MV-4-11 (cell line): ENCODE measurements around the gene GTF2IRD1.
"Not testable (repeated sequence)": the region's sequence is repeated elsewhere in the genome, so short reads cannot be mapped to it uniquely, and the experiment has no call there.

Experiments used
- DNase-seq: peaks from one replicate; lab custom pipeline; 2025; lab: John Stamatoyannopoulos, UW

The GTF2IRD1 gene

DNA sequence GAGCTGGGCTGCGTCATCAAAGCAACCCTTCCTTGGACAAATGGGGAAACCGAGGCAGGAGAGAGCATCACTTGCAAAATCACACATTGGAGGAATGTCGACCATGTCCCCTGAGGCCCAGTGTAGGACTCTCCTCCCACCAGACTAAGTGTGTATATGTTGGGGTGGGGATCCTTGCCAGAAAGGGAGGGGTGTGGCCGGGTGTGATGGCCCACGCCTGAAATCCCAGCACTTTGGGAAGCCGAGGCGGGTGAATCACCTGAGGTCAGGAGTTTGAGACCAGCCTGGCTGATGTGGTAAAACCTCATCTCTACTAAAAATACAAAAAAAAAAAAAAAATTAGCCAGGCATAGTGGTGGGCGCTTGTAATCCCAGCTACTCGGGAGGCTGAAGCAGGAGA lies 23.3 kb upstream of the GTF2IRD1 start:
- DNase-seq, result not testable (repeated sequence)

DNA sequence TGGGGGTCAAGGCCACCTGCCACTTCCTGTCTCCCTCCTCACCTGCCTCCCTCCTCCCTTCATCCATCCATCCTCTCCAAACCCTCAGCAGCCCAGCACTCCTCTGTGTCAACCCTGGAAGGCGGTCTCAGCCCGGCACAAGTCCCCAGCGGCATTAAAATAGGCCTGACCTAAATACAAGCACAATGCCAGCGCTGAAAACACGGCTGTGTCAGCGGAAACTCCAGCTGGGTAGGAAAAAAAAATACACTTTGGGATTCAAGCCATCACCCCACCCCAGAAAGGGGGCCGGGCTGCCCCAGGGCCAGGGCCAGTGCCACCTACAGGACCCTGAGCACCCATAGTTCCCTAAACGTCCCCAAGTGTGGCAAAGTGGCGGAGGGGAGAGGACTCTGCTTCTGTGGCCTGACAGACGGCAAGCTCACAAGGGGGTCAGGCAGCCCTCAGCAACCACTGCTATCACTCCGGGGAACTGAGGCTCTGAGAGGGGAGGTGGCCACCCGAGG lies 22.7 kb upstream of the GTF2IRD1 start:
- no peak for DNase-seq

DNA sequence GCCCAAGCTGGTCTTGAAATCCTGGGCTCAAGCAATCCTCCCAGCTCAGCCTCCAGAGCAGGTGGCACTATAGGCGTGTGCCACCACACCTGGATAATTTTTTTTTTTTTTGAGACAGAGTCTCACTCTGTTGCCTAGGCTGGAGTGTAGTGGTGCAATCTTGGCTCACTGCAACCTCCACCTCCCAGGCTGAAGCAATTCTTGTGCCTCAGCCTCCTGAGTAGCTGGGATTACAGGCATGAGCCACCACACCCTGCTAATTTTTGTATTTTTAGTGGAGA lies 16.5 kb upstream of the GTF2IRD1 start:
- not testable (repeated sequence) for DNase-seq

DNA sequence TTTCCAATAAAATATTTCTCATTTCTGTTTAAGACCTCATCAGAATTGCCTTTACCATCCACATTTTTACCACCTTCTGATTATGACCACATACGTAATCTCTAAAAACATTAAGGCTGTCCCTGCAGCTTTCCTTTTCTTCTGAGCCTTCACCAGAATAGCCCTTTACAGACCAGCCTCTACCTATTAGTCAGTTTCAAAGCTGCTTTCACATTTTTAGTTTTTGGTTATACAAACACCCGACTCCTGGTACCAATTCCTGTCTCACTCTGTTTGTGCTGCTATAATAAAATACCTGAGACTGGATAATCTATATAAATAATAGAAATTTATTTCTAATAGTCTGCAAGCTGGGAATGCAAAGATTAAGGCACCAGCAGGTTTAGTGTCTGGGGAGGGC lies 15.4 kb upstream of the GTF2IRD1 start:
- DNase-seq, result no peak

DNA sequence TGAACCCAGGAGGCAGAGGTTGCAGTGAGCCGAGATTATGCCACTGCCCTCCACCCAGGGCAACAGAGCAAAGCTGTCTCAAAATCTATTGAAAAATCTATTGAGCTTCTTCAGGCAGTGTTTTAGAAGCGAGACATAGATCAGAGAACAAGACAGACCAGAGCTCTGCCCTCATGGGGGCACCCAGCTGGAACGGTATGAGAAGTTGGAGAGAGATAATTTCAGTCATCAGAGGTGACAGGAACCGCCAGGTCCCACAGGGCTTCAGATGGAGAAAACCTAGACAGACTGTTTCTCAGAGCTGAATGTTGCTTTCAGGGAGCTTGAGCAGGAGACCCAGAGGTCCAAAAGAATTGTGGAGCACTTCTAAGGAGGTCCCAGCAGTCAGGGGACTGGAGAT lies 14.2 kb upstream of the GTF2IRD1 start:
- DNase-seq, result no peak

DNA sequence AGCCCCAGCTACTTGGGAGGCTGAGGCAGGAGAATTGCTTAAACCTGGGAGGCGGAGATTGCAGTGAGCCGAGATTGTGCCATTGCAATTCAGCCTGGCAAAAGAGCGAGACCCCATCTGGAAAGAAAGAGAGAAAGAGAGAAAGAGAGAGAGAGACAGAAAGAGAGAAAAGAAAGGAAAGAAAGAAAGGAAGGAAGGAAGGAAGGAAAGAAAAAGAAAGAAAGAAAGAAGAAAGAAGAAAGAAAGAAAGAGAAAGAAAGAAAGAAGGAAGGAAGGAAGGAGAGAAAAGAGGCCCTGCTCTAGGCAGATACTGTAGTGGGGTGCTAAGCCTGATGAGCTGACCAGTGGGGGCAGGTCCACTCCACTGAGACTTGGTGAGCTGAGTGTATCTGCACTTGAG lies 13.6 kb upstream of the GTF2IRD1 start:
- not testable (repeated sequence) for DNase-seq

DNA sequence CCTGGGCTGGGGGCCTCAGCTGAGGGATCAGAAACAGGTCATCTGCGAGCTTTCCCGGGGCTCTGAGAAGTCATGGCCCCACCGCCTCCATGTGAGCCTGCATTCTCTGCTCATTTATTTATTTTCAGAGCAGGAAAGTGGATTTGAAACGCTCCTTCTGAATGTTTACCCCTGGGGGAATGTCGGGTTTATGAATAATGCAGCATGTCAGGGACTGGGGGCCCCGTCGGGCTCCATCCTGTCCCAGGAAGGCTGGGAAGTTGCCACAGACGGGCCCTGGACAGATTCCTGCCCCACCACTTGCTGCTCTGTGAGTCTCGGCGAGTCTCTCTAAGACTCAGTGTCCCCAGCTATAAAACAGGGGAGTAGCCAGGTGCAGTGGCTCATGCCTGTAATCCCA lies 11.9 kb upstream of the GTF2IRD1 start:
- no peak for DNase-seq

DNA sequence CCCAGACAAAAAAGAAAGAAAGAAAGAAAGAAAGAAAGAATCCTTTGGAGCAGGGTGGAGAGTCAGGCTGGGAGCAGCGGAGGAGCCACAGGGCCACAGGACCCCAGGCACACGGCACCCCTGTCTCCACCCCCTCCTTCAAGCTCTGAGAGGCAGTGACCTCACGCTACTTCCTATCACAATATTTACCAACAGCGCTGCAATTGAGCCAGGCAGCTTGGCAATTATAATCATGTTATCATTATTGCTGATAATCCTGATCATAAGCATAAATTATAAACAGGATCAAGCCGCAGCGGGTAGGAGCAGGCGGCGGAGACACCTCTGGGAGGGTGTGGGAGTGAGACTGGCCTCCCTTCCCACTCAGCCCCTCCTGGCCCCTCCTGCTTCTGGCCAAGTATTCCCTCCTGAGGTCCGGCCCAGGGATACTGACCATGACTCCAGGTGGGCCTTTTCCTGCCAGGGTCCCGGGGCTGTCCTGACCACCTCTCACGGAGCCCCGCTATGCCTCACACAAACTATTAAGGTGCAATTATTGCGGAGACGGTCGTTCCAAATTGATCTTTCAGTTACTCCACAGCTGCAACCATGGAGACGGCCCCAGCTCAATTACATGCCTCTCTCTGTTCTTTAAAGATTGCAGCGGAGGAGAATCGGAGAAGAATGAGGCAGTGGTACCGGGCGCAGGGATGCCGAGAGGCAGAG lies 10.0 kb upstream of the GTF2IRD1 start:
- no peak for DNase-seq

DNA sequence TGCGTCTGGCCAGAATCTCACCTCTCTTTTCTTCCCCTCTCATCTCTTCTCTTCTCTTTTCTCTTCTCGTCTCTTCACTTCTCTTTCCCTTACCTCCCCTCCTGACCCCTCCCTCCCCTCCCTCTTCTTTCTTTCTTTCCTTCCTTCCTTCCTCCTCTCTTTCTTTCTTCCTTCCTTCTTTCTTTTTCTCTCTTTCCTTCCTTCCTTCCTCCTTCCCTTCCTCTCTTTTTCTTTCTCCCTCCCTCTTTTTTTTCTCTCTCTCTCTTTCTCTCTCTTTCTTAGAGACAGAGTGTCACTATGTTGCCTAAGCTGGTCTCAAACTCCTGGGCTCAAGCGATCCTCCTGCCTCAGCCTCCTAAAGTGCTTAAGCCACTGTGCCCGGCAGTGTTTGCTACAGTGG lies 4.6 kb upstream of the GTF2IRD1 start:
- DNase-seq, result no peak

DNA sequence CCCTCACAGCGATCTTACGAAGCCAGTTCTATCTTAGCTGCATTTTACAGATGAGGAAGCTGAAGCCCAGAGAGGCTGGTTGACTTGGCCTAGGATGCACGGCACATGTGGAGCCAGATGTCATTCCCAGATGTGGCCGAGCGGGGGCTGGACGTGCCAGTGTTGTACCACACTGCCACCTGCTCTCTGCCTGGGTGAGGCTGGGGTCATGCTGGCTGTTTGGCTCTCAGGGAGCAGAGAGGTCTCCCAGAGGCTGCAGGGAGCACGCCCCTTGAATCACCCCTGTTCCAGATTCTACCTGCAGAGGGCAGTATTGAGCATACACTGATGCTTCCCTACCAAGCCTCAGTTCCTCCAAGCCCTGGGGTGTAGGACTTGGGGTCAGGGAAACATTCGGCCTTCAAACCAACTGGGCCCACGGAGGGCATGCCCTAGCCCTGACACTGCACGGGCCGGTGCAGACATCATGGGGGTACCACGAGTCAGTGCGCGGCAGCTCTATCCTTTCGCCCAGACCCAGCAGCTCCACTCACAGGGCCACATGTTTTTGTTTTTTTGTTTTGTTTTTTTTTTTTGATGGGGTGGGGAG lies 3.8 kb upstream of the GTF2IRD1 start:
- DNase-seq, result peak; percentile 55

DNA sequence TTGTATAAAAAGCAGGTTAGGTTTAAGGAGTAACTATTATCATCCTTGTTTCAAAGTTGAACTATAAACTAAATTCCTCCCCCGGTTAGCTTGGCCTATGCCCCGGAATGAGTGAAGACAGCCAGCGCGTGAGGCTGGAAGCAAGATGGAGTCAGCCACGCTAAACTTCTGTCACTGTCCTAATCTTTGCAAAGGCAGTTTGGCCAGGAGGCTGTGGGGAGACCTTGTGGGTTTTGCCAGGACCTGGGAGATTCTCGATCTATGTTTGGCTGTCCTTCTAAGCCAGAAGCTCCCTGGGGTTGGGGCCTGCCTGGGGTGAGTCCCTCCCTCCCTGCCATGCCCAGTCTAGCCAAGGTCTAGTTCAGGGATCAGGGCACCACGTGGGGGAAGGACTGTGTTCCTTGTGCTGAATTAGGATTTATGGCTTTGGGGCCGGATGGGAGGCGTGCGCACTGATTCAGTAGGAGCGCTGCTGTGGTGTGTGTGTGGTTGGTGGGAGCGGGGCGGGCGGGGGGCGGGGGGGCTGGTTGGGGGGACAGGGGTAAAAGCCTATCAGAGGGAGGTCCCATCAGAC lies 871 bp upstream of the GTF2IRD1 start:
- DNase-seq, result no peak

DNA sequence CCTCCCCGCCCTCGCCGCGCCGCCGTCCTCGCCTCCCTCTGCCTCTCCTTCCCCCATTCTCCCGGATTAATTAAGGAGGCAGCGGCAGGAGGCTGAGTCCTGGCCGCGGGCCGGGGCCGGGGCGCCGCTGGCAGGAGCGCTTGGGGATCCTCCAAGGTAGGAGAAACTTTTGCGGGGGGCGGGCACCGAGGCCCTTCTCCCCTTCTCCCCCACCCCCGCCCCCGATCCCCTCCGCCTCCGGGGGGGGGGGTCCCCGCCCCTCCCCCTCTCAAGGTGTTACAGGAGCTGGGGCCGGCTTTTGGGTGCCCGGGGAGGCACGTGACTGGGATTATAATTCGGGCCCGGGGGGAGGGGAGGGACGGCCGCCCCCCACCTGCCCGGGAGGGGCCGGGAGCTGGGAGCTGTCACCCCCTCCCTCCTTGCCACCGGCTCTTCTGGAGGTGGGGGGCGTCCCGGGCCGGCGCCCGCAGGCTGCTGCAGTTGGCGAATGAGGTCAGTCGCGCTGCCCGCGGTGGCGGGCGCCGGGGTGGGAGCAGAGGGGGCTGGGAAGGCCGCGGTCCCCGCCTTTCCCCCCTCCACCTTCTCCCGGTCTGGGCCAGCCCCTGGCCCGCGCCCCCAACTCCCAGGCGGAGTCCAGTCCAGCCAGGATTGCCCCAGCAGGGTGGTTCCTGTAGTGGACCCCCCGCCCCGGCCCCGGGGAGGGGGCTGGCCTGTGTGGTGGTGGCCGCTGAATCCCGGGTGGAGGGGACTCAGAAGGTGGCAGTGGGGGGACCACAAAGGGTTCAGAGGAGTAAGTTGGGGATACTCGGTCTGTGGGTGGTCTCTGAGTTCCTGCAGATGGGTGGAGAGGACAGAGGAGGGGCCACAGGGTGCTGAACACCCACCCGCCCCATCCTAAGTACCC lies 567 bp downstream of the GTF2IRD1 start:
- DNase-seq, result no peak

DNA sequence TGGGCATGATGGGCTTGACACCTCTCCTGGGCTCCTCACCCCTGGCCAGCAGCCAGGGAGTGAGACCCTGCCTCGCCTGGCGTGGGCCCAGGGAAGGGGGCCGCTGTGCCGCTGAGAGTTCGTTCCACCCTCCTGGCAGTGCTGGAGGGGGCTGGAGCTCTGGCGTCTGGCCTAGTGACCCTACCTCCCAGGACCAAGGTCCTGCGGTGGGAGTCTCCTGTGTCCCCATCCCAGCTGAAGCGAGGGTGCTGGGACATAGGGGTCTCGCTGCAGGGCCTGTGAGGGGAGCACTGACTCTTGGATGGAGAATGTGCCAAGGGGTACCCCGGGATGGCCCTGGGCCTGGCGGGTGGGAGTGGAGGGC lies 1.2 kb downstream of the GTF2IRD1 start:
- DNase-seq, result no peak

DNA sequence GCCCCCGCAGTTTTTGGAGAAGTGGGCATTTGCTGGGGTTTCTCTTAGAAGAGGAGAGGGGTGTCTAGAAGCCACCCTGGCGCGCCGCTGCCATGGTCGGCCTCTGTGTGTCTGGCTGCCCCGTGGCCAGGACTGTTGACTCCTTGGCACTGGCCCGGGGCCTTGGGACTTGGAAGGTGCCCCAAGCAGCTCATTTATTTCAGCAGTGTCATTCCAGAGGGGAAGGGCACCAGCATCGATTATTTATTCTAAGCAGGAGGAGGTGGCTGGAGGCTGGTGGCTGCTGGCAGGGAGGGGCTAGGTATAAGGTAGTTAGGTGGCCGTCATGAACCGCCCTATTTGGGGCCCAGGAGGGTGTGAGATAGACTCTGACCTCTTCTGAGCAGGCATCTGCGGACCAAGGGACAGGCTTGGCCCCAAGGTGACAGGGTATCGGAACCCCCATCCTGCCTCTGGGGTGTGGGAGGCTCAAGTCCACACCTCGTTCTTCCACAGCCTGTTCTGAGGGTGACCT lies 1.6 kb downstream of the GTF2IRD1 start:
- no peak for DNase-seq

DNA sequence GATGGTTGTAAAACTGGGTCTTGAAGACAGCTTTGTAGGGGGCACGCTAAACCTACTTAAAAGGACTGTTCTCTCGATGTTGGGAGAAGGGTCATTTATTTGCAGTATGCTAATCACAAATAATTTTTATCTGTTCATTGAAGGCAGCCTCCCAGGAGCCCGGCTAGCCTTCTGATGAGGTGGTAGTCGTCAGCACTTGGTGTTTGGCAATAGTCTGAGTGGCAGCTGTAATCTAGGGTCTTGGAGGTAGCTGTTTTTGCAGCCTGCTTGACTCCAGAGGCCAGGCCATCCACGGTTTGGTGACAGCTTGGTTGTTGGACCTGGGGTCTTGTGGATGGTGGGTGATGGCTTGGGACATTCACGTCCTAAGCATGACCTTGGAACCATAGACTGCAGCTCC lies 2.2 kb downstream of the GTF2IRD1 start:
- no peak for DNase-seq

DNA sequence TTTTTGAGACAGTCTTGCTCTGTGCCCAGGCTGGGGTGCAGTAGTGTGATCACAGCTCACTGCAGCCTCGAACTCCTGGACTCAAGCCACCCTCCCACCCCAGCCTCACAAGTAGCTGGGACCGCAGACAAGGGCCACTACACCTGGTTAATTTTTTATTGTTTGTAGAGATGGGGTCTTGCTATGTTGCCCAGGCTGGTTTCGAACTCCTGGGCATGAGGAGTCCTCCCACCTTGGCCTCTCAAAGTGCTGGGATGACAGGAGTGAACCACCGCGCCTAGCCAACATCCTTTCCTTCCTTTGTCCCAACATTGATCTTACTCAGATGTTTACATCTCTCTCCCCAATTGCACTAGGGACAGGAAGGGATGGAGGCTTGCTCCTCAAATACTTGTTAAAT lies 3.3 kb downstream of the GTF2IRD1 start:
- no peak for DNase-seq

DNA sequence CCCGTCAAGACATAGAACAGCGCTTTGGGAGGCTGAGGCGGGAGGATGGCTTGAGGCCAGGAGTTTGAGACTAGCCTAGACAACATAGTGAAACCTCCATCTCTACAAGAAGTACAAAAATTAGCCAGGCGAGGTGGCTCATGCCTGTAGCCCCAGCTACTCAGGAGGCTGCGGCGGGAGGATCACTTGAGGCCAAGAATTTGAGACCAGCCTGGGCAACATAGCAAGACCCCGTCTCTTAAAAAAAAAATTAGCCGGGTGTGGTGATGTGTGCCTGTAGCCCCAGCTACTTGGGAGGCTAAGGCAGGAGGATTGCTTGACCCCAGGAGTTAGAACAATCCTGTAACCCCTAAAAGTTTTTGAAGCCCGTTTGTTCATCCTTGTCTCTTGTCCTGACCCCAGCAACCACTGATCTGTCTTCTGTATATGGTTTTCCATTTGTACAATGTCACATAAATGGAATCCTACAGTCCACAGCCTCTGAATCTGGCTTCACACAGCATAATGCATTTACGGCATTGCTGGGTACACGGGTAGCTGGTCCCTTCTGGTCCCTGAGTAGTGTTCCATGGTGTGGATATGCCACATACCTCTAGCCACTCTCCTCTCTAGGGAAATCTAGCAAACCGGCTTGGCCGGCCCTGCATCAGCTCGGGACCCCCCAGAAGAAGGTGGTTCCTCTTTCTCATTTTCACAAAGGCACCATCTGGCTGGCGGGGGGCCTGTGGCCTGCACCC lies 8.4 kb downstream of the GTF2IRD1 start:
- DNase-seq, result no peak

DNA sequence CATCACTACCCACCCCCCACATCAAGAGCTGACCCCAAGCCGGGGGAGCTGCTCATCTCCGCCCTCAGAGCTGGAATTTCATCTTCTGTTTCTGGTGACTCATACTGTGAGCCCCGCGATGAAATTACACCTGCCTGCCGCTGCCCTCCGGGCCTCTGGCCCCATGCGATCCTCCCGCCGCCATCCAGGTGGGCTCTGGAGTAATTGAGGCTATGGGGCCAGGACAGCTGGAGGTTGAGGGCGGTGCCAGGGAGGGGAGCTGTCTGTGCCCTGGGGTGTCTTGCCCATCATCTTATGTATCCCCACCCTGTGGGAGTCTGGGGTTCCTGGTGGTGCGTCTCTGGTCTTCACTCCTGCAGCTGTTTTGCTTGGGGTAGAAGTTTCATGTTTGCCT lies 9.0 kb downstream of the GTF2IRD1 start:
- DNase-seq, result no peak

DNA sequence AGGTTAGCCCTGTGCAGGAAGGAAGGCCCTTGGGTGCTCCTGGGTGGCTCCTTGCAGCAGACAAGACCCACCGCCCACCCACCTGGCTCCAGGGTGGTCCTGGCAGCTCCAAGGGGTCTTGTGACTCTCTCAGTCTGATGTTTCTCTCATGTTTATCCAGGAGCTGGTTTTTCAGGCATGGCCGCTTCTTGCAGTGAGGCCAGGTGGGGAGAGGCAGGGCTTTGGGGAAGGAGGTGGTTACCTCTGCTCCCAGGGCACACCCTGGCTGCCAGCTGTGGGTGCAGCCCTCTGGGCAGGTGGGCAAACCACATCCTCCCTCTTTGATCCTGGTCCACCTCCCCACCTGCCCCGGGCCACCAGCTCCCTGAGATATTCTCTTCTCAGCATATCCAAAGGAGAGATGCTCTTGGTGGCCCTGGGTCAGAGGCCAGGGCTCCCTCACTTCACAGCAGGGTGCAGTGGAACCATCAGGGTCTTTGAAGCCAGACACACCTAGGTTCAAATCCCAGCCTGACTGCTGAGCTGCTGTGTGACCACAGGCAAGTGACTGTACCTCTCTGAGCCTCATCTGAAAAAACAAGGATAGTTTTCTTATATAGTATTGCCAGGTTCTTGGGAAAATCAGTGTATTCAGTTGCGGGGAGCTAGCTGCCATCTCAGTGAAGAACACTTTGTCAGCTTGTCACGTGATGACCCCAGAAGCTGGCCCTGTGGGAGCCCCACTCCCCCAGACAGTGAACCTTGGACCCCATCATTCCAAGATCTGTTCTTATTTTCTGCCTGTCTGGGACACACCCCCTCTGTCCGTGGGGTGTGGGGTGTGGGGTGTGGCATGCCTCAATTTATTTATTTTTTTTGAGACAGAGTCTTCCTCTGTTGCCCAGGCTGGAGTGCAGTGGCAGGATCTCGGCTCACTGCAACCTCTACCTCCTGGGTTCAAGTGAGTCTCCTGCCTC lies 11.5 kb downstream of the GTF2IRD1 start:
- DNase-seq, result no peak

DNA sequence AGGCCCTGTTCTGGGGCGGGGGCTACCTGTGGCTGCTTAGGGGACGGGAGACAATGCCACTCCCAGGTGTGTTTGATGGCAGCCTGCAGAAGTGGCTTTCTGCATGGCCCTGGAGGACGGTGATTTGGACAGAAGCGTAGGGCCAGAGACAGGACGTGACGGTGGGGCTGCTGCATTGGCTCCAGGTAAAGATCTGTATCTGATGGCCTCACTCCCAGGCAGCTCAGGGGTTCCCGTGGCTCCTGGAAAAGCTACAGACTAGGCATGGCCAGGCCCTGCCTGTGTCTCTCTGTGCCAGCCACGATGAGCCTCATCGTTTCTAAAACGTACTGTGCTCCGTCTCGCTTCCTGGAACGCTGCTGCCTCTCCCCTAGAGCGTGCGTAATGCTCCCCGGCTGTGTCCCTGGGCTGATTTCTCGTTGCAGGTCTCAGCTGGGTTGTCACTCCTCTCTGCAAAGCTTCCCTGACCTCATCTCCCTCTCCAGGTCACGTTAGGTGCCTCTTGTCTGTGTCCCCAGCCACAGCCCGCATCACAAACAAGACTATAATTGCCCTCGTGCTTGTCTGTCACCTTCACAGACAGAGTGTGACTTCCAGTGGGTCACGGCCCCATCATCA lies 12.6 kb downstream of the GTF2IRD1 start:
- DNase-seq, result no peak
